ENCODE measurements around the gene PNPLA6. TPM values are rescaled to one million over a fixed set of nuclear protein-coding genes. Genes with fewer than 3 reads are reported as not detected.

PNPLA6 gene
- total and polyA plus RNA-seq, 2 experiments from 2014 or later = 66.6 to 135 TPM

DNA sequence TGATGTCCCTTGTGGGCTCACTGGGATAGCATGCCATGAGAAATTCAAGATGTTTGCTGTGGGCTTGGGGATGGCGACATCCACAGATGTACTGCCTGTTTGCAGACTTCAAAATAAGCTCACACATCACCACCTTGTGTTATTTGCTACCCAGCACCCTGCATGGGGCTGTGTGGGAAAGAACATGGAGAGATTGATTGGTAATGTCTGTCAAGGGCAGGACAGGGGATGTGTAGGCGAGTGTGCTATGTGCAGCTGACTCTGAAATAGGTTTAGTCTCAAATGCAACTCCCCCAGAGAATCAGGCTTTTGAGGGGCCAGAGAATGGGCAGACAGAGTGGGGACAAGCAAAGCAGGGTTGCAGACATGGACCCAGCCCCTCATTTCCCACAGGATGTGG, 24.7 kb downstream of the PNPLA6 start:
- Histone ChIP-seq H3K9me2 (ENCODE audit: insufficient read depth) (no peaks in the 10 kb centered on the region), H3K4me2 (no peak overlapping the region), H2AFZ (no peak overlapping the region), H3F3A (replicated peaks; ENCODE audit: low read depth) (no peaks in the 10 kb centered on the region), H3K4me3 (no peak overlapping the region), H3K4me1 (ENCODE audit: insufficient read depth) (no peaks in the 10 kb centered on the region), H3K79me2 (replicated peaks; ENCODE audit: insufficient read depth) (no peaks in the 10 kb centered on the region), H3K27me3 (ENCODE audit: insufficient read depth) (no peaks in the 10 kb centered on the region), H3K27ac (ENCODE audit: low read depth) (no peak overlapping the region), H4K20me1 (replicated peaks; ENCODE audit: insufficient read depth) (no peaks in the 10 kb centered on the region; the same call in 1 of the 2 replicates), H3K36me3 (ENCODE audit: insufficient read depth) (peaks cover 8% of the 10 kb centered on the region; the same call in 1 of the 2 replicates)
- Mint-ChIP-seq H3K27ac (no peak overlapping the region), H3K4me1 (no peaks in the 10 kb centered on the region), H3K36me3 (ENCODE audit: low read depth) (peaks cover 37% of the 10 kb centered on the region), H3K27me3 (ENCODE audit: insufficient read depth, low read depth, poor library complexity) (peaks cover 7% of the 10 kb centered on the region), H3K4me3 (no peak overlapping the region), H3K9me3 (no peaks in the 10 kb centered on the region; the same call in 1 of the 3 replicates)
- ATAC-seq = no peak
- no peak for DNase-seq (ENCODE audit: low spot score)
- TF ChIP-seq NANOG (IDR thresholded peaks at IDR 0.05; ENCODE audit: borderline replicate concordance) = no peak
- TF ChIP-seq ZNF114 (CRISPR knock-in tag; IDR thresholded peaks at IDR 0.05) = no peak
- TF ChIP-seq EZH2 (IDR thresholded peaks at IDR 0.05; ENCODE audit: low read depth, unreplicated experiment) = no peak
- TF ChIP-seq ZNF331 (CRISPR knock-in tag; IDR thresholded peaks at IDR 0.05; ENCODE audit: low read depth) = no peak
- TF ChIP-seq POLR2AphosphoS5 (IDR thresholded peaks at IDR 0.05; ENCODE audit: low read depth) = no peak
- TF ChIP-seq CREB1 (CRISPR knock-in tag; IDR thresholded peaks at IDR 0.05; ENCODE audit: low read depth) = no peak
- TF ChIP-seq ETS1 (IDR thresholded peaks at IDR 0.05) = no peak

- no peaks in the 10 kb centered on the region; the same call in 2 of the 3 replicates for H3K9me3 Mint-ChIP-seq
- no peak overlapping the region for H2AFZ ChIP-seq
These were observed 25.8 kb downstream of the PNPLA6 start for GRCh38 chr19:7561325-7561724.

More at GRCh38 chr19:7561325-7561724, 25.8 kb downstream of the PNPLA6 start:
- Mint-ChIP-seq H3K36me3 (ENCODE audit: low read depth) (peaks cover 35% of the 10 kb centered on the region), H3K27me3 (ENCODE audit: insufficient read depth, low read depth, poor library complexity) (peaks cover 7% of the 10 kb centered on the region), H3K27ac (no peak overlapping the region), H3K4me1 (no peaks in the 10 kb centered on the region), H3K4me3 (no peak overlapping the region)
- Histone ChIP-seq H3K4me3 (no peak overlapping the region), H3K27ac (ENCODE audit: low read depth) (no peak overlapping the region), H3K4me1 (ENCODE audit: insufficient read depth) (no peaks in the 10 kb centered on the region), H3F3A (replicated peaks; ENCODE audit: low read depth) (no peaks in the 10 kb centered on the region), H3K79me2 (replicated peaks; ENCODE audit: insufficient read depth) (no peaks in the 10 kb centered on the region), H3K36me3 (ENCODE audit: insufficient read depth) (peaks cover 8% of the 10 kb centered on the region; the same call in 1 of the 2 replicates), H3K4me2 (no peak overlapping the region), H3K9me2 (ENCODE audit: insufficient read depth) (no peaks in the 10 kb centered on the region), H4K20me1 (replicated peaks; ENCODE audit: insufficient read depth) (no peaks in the 10 kb centered on the region; the same call in 1 of the 2 replicates), H3K27me3 (ENCODE audit: insufficient read depth) (no peaks in the 10 kb centered on the region)
- TF ChIP-seq EZH2 (IDR thresholded peaks at IDR 0.05; ENCODE audit: low read depth, unreplicated experiment) = no peak
- TF ChIP-seq STAT1 (IDR thresholded peaks at IDR 0.05; ENCODE audit: unreplicated experiment) = no peak
- no peak for TF ChIP-seq CTCF (conservative IDR thresholded peaks at IDR 0.05; ENCODE audit: low read depth in 2 of 2)
- ATAC-seq (no peak), DNase-seq (ENCODE audit: low spot score) (no peak)
